ENCODE data around the gene RMRP. TPM values are rescaled to one million over a fixed set of nuclear protein-coding genes. Genes with fewer than 3 reads are reported as not detected.
A peak's percentile ranks its signal among the peaks of the same experiment; 100 is the strongest.

The RMRP gene
- total and polyA plus RNA-seq, 9 of the 15 experiments (the other 6 are each of a cell fraction or from before 2014, with no cell fraction given): 75.7 to 89,974 (median 13,378) TPM; not detected in 3

GRCh38 chr9:35618854-35619799 lies 38.7 kb downstream of the RMRP start:
- ATAC-seq: no peak
- H3K4me1 ChIP-seq (replicated peaks in 1 of 2; ENCODE audit: control insufficient read depth in 2 of 2, insufficient read depth in 2 of 2, low read length in 2 of 2): peaks cover 5 to 24% of the 10 kb centered on the region in 2 experiments; a peak in 3 of 5 replicates
- H3K36me3 ChIP-seq (ENCODE audit: control insufficient read depth, insufficient read depth, low read length): no peaks in the 10 kb centered on the region
- intact Hi-C loops (cut with micrococcal nuclease): no loop called here
- POLR2A ChIA-PET: interaction anchor here (1.4 kb wide), 1 partner anchor 16 kb away, joined by 3 read pairs; no protein-coding TSS in a partner anchor
- no peak overlapping the region for H3K27ac ChIP-seq (ENCODE audit: extremely low read depth, low read depth, low read length)
- no peak overlapping the region for H3K4me3 ChIP-seq
- TF ChIP-seq GABPB1 (CRISPR knock-in tag; IDR thresholded peaks at IDR 0.05) (no peak), ZFP36 (IDR thresholded peaks at IDR 0.05; ENCODE audit: low read depth, low read length, partially characterized antibody) (peak; percentile 59)
- no peaks in the 10 kb centered on the region for H3K79me2 ChIP-seq (ENCODE audit: control insufficient read depth, insufficient read depth, low read length)
- DNase-seq (ENCODE audit: extremely low read depth in 1 of 4, low spot score in 3 of 4): no peak
- no peaks in the 10 kb centered on the region for H3K9me3 ChIP-seq (replicated peaks; ENCODE audit: control insufficient read depth, insufficient read depth, low read depth, low read length)
- H3K4me2 ChIP-seq (ENCODE audit: insufficient read depth, low read length): no peak overlapping the region
- CTCF ChIA-PET (ENCODE audit: low intra/inter-chr PET ratio): no interaction called here
- in situ Hi-C loops (cut with MboI): no loop called here
- H3K9ac ChIP-seq (ENCODE audit: insufficient read depth in 1 of 2, low read depth in 2 of 2, low read length in 2 of 2): peak overlapping the region in 1 of 2 experiments; percentile 17; a peak in 1 of 4 replicates
- no peaks in the 10 kb centered on the region for H4K20me1 ChIP-seq (replicated peaks; ENCODE audit: control insufficient read depth, insufficient read depth, low read length)
- 63% methylated on average over 4 of the region's 17 CpGs for WGBS (ENCODE audit: insufficient coverage, low coverage, missing lambda C conversion rate)
- H3K9me1 ChIP-seq (ENCODE audit: control insufficient read depth, insufficient read depth, low read length): no peaks in the 10 kb centered on the region
- BruUV-seq (replicated peaks): no TSS peak
- FAIRE-seq: no peak
- no peak overlapping the region for H2AFZ ChIP-seq (ENCODE audit: low read depth, low read length)
- peaks cover 3 to 27% of the 10 kb centered on the region in 2 experiments; a peak in 3 of 5 replicates for H3K27me3 ChIP-seq (ENCODE audit: control insufficient read depth in 2 of 2, insufficient read depth in 2 of 2, low read length in 2 of 2)

- ChIA-PET CTCF (ENCODE audit: low intra/inter-chr PET ratio) (no interaction called here), POLR2A (interaction anchor here (0.6 kb wide), 1 partner anchor 457 kb away, joined by 3 read pairs; the partner anchor contains the start of gene UNC13B)
- Histone ChIP-seq H3K4me2 (ENCODE audit: insufficient read depth, low read length) (peak within 1 kb of the TSS; percentile 62), H3K9me3 (replicated peaks; ENCODE audit: control insufficient read depth, insufficient read depth, low read depth, low read length) (no peaks in the 10 kb centered on the region), H3K4me3 (peak within 1 kb of the TSS; percentile 15; the same call in 1 of the 2 replicates), H3K9ac (ENCODE audit: insufficient read depth in 1 of 2, low read depth in 2 of 2, low read length in 2 of 2) (peak within 1 kb of the TSS in 1 of 2 experiments; percentile 83; a peak in 2 of 4 replicates), H3K36me3 (ENCODE audit: control insufficient read depth, insufficient read depth, low read length) (no peaks in the 10 kb centered on the region), H3K27ac (ENCODE audit: extremely low read depth, low read depth, low read length) (no peak within 1 kb of the TSS), H3K79me2 (ENCODE audit: control insufficient read depth, insufficient read depth, low read length) (no peaks in the 10 kb centered on the region), H3K27me3 (ENCODE audit: control insufficient read depth in 2 of 2, insufficient read depth in 2 of 2, low read length in 2 of 2) (peaks cover 3 to 27% of the 10 kb centered on the region in 2 experiments; a peak in 3 of 5 replicates), H2AFZ (ENCODE audit: low read depth, low read length) (peak within 1 kb of the TSS; percentile 78), H3K4me1 (replicated peaks in 1 of 2; ENCODE audit: control insufficient read depth in 2 of 2, insufficient read depth in 2 of 2, low read length in 2 of 2) (peaks cover 5 to 24% of the 10 kb centered on the region in 2 experiments; a peak in 3 of 5 replicates), H4K20me1 (replicated peaks; ENCODE audit: control insufficient read depth, insufficient read depth, low read length) (no peaks in the 10 kb centered on the region), H3K9me1 (ENCODE audit: control insufficient read depth, insufficient read depth, low read length) (no peaks in the 10 kb centered on the region)
- DNase-seq (ENCODE audit: extremely low read depth in 1 of 4, low spot score in 3 of 4) (peak in 2 of 4 experiments; percentile 17 to 23), ATAC-seq (peak; percentile 22; the same call in 2 of the 3 replicates), FAIRE-seq (no peak)
- intact Hi-C loops (cut with micrococcal nuclease) (no loop called here), in situ Hi-C loops (cut with MboI) (no loop called here)
- BruUV-seq (replicated peaks): no TSS peak
- TF ChIP-seq WHSC1 (IDR thresholded peaks at IDR 0.05; ENCODE audit: low read length) (no peak), LARP7 (IDR thresholded peaks at IDR 0.05) (no peak), NCOR1 (IDR thresholded peaks at IDR 0.05) (no peak), TFAP4 (CRISPR knock-in tag; IDR thresholded peaks at IDR 0.05; ENCODE audit: borderline replicate concordance) (peak; percentile 62; the same call in 1 of the 2 replicates), IRF9 (tag; IDR thresholded peaks at IDR 0.05) (no peak), FOXK2 (conservative IDR thresholded peaks at IDR 0.05 in 1 of 2, IDR thresholded peaks at IDR 0.05 in 1 of 2; ENCODE audit: low read depth in 2 of 2) (no peak), CTBP1 (IDR thresholded peaks at IDR 0.05; ENCODE audit: borderline replicate concordance) (peak; percentile 25; the same call in 1 of the 2 replicates)
- WGBS (ENCODE audit: insufficient coverage, low coverage, missing lambda C conversion rate): 23% methylated on average over 7 of the region's 7 CpGs
Measured at GRCh38 chr9:35618325-35618727, 39.5 kb downstream of the RMRP start, which contains the start of gene CD72. TSS of gene CD72 (minus strand) at chr9:35618413. CDS start at chr9:35618303, 110 bp downstream.
